ENCODE measurements around the gene SGPL1.
A peak's percentile ranks its signal among the peaks of the same experiment; 100 is the strongest.

SGPL1 gene

GRCh38 chr10:70901276-70901878, 85.6 kb downstream of the SGPL1 start:
- H3K9ac ChIP-seq = no peak overlapping the region
- TF ChIP-seq, protein P1, sequence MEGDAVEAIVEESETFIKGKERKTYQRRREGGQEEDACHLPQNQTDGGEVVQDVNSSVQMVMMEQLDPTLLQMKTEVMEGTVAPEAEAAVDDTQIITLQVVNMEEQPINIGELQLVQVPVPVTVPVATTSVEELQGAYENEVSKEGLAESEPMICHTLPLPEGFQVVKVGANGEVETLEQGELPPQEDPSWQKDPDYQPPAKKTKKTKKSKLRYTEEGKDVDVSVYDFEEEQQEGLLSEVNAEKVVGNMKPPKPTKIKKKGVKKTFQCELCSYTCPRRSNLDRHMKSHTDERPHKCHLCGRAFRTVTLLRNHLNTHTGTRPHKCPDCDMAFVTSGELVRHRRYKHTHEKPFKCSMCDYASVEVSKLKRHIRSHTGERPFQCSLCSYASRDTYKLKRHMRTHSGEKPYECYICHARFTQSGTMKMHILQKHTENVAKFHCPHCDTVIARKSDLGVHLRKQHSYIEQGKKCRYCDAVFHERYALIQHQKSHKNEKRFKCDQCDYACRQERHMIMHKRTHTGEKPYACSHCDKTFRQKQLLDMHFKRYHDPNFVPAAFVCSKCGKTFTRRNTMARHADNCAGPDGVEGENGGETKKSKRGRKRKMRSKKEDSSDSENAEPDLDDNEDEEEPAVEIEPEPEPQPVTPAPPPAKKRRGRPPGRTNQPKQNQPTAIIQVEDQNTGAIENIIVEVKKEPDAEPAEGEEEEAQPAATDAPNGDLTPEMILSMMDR (IDR thresholded peaks at IDR 0.05) = no peak
- H3K27ac ChIP-seq = no peak overlapping the region
- no peak overlapping the region for H3K4me2 ChIP-seq (ENCODE audit: low read length)
- no peak overlapping the region for H2AFZ ChIP-seq
- H3K27me3 ChIP-seq (ENCODE audit: control insufficient read depth, insufficient read depth, low read length) = no peaks in the 10 kb centered on the region
- H3K4me3 ChIP-seq (ENCODE audit: low read depth, low read length) = no peak overlapping the region
- H3K36me3 ChIP-seq (ENCODE audit: control insufficient read depth, insufficient read depth, low read length) = no peaks in the 10 kb centered on the region
- H3K79me2 ChIP-seq = no peaks in the 10 kb centered on the region
- H3K4me1 ChIP-seq = no peaks in the 10 kb centered on the region
- H3K9me3 ChIP-seq (ENCODE audit: control insufficient read depth, low read length) = no peaks in the 10 kb centered on the region

DNA sequence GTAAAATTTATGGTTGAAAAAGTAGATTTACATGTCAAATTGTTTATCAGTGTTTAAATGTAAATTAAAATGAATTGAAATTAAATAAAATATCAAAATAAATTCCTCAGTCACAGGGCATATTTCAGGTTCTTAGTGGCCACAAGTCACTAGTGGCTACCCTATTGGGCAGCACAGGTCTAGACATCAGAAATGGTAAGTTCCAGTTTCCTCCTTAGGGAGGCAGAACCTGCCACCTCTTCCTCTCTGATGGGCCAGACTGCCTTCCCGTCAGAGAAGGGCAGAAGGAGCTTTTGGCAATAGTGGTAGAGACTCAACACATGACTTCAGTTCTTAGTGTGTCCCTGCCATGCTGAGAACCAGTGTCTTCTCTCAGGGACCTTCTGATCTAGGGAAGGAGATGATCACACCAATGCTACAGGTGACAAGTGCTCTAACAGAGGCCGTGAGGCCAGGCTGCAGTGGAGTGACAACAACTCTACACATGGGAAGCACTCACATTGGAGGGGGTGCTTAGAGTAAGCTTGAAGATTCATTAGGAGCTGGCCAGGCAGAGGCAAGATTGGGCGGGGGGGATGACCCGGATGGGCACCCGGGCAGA, 87.0 kb downstream of the SGPL1 start:
- H3K4me3 ChIP-seq (ENCODE audit: low read depth, low read length) = no peak overlapping the region

DNA sequence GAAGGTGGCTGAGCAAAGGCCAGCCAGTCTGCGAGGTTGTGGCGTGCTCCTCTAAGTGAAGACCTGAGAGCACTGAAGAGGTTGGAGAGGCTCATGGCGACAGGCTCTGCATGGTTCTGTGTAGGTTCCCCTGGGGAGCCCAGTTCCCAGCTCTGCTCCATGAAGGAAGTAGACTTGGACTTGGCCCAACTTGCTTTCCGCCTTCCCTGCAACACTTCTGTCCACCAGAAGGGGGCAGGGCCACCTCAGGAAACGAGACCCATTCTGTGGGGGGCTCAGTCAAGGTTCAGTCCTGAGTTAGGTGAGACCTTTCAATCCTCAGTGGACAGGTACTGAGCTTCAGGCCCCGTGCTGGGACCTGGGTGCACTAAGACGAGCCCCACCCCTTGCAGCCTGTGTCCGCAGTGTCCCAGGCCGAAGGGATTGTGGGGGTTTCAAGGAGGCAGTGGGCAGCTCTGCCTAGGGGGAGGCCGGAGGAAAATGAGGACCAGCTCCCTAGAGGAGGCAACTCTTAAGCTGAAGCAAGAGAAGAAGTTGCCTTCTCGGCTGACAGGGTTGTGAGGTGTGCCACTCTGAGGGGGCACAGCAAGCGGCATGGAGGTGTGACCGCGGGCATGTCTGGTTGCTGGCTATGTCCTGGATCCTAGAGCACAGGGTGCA, 87.6 kb downstream of the SGPL1 start:
- no peaks in the 10 kb centered on the region for H3K36me3 ChIP-seq (ENCODE audit: control insufficient read depth, insufficient read depth, low read length)
- no peak overlapping the region for H2AFZ ChIP-seq
- no peak overlapping the region for H3K4me3 ChIP-seq (ENCODE audit: low read depth, low read length)
- no peaks in the 10 kb centered on the region for H3K27me3 ChIP-seq (ENCODE audit: control insufficient read depth, insufficient read depth, low read length)
- TF ChIP-seq, protein P1 (IDR thresholded peaks at IDR 0.05) = peak; percentile 66
- H3K9me3 ChIP-seq (ENCODE audit: control insufficient read depth, low read length) = no peaks in the 10 kb centered on the region
- no peaks in the 10 kb centered on the region for H3K4me1 ChIP-seq
- H3K79me2 ChIP-seq = no peaks in the 10 kb centered on the region
- no peak overlapping the region for H3K4me2 ChIP-seq (ENCODE audit: low read length)
- H3K9ac ChIP-seq = no peak overlapping the region
- H3K27ac ChIP-seq = no peak overlapping the region

More for the DNA sequence above, 87.0 kb downstream of the SGPL1 start:
- H3K9ac ChIP-seq = no peak overlapping the region
- no peak overlapping the region for H2AFZ ChIP-seq
- no peak overlapping the region for H3K4me2 ChIP-seq (ENCODE audit: low read length)
- TF ChIP-seq, protein P1 (IDR thresholded peaks at IDR 0.05) = no peak
- H3K36me3 ChIP-seq (ENCODE audit: control insufficient read depth, insufficient read depth, low read length) = no peaks in the 10 kb centered on the region
- H3K27ac ChIP-seq = no peak overlapping the region
- H3K4me1 ChIP-seq = no peaks in the 10 kb centered on the region
- no peaks in the 10 kb centered on the region for H3K79me2 ChIP-seq
- no peaks in the 10 kb centered on the region for H3K9me3 ChIP-seq (ENCODE audit: control insufficient read depth, low read length)
- H3K27me3 ChIP-seq (ENCODE audit: control insufficient read depth, insufficient read depth, low read length) = no peaks in the 10 kb centered on the region

GRCh38 chr10:70905071-70906021, 89.6 kb downstream of the SGPL1 start:
- Histone ChIP-seq H3K79me2 (no peaks in the 10 kb centered on the region), H3K27ac (no peak overlapping the region), H3K36me3 (ENCODE audit: control insufficient read depth, insufficient read depth, low read length) (no peaks in the 10 kb centered on the region), H3K4me2 (ENCODE audit: low read length) (no peak overlapping the region), H3K9ac (no peak overlapping the region), H3K27me3 (ENCODE audit: control insufficient read depth, insufficient read depth, low read length) (no peaks in the 10 kb centered on the region), H3K4me3 (ENCODE audit: low read depth, low read length) (no peak overlapping the region), H3K4me1 (no peaks in the 10 kb centered on the region), H2AFZ (no peak overlapping the region), H3K9me3 (ENCODE audit: control insufficient read depth, low read length) (no peaks in the 10 kb centered on the region)
- TF ChIP-seq, protein P1 (IDR thresholded peaks at IDR 0.05) = no peak

All from parathyroid adenoma (tissue), 2 donors.